Duodenal mucosa (tissue), 2 donors: ENCODE results near the gene PARD3B.

Experiments used
- H3K27ac ChIP-seq: one replicate; pipeline ENCODE4 v1.7.0; 2013; ENCODE audit warnings: low read depth, low read length
- H3K27me3 ChIP-seq, 2 donors: one replicate each; pipeline ENCODE4 v1.7.0; 2013; ENCODE audit warnings: low read length in 2 of 2, control low read depth in 1 of 2; ENCODE audit not compliant: insufficient read depth in 2 of 2, control insufficient read depth in 1 of 2
- H3K36me3 ChIP-seq, 2 donors: one replicate each; pipeline ENCODE4 v1.7.0; 2013; ENCODE audit warnings: low read length in 2 of 2, control low read depth in 1 of 2; ENCODE audit not compliant: insufficient read depth in 2 of 2, control insufficient read depth in 1 of 2
- H3K4me1 ChIP-seq, 2 donors: one replicate each; pipeline ENCODE4 v1.7.0; 2013; ENCODE audit warnings: low read length in 2 of 2, control low read depth in 1 of 2; ENCODE audit not compliant: insufficient read depth in 2 of 2, control insufficient read depth in 1 of 2
- H3K4me3 ChIP-seq, 2 donors: one replicate each; pipeline ENCODE4 v1.7.0; 2013; ENCODE audit warnings: low read length in 2 of 2, low read depth in 1 of 2
- H3K9ac ChIP-seq, 2 donors: one replicate each; pipeline ENCODE4 v1.7.0; 2013; ENCODE audit warnings: low read length in 2 of 2, low read depth in 1 of 2
- H3K9me3 ChIP-seq, 2 donors: one replicate each; pipeline ENCODE4 v1.7.0; 2013; ENCODE audit warnings: low read length in 2 of 2, control low read depth in 1 of 2; ENCODE audit not compliant: control insufficient read depth in 1 of 2

Gene PARD3B

DNA sequence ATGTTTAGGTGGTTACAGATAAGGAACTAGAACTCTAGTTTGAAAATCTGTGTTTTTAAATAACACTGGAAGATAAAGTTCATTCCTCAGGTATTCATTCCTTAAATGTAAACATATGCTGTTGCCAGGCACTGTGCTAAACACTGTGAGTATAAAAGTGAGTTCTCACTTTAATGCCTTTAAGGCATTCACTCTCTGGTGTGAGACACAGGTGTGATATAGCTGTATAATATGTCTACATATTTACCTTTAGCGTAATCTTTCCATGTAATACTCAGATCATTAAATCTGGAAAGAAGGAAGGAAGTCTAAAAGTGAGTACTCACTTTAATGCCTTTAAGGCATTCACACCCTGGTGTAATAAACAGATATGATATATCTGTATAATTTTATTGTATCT is 472.6 kb downstream of the PARD3B start:
- no peaks in the 10 kb centered on the region for H3K4me1 ChIP-seq
- H3K27me3 ChIP-seq, result no peaks in the 10 kb centered on the region
- no peaks in the 10 kb centered on the region for H3K9me3 ChIP-seq
- no peak overlapping the region for H3K27ac ChIP-seq
- no peaks in the 10 kb centered on the region for H3K36me3 ChIP-seq
- H3K9ac ChIP-seq, result no peak overlapping the region
- no peak overlapping the region for H3K4me3 ChIP-seq

DNA sequence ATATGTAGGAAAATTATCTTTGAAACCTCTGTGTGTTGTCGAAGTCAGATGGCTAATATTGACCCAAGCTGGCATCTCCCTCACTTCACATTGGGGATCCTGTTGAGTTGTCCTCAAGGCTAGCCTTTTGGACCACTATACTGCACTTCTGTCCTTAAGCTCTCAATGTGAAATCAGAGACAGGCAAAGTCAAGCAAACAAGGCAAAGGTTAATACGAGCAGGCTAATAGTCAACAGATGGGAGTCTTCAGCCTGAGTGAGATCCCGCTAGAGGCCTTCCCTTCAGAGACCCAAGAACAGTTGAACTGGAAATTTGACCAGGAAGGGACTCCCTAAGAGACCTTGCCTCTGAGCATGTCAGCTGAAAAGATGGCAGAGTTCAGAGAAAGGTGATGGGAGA is 475.4 kb downstream of the PARD3B start:
- Histone ChIP-seq H3K36me3 (no peaks in the 10 kb centered on the region), H3K9me3 (no peaks in the 10 kb centered on the region), H3K4me3 (no peak overlapping the region), H3K4me1 (peaks cover 0 to 5% of the 10 kb centered on the region in 2 donors), H3K9ac (no peak overlapping the region), H3K27me3 (no peaks in the 10 kb centered on the region), H3K27ac (no peak overlapping the region)

DNA sequence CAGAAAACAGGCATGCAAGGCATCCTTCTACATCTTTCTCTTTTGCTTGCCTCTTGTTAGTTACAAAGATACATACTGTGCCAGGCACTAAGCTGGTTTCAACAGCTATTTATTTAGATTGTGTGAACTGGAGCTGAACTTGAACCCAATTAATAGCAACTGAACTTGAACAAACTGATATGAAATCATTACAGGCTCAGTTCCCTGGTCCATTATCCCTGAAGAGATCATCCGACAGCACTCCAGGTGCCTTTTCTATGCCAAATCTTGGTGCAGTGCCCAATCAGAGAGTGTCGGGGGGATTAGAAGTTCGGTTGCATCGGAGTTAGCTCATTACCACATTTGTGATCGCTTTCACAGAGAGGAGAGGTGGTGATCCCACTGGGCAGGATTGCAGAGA is 477.6 kb downstream of the PARD3B start:
- H3K36me3 ChIP-seq, result no peaks in the 10 kb centered on the region
- no peaks in the 10 kb centered on the region for H3K9me3 ChIP-seq
- peaks cover 0 to 5% of the 10 kb centered on the region in 2 donors for H3K4me1 ChIP-seq
- no peak overlapping the region for H3K27ac ChIP-seq
- no peak overlapping the region for H3K4me3 ChIP-seq
- H3K27me3 ChIP-seq, result no peaks in the 10 kb centered on the region
- H3K9ac ChIP-seq, result no peak overlapping the region

DNA sequence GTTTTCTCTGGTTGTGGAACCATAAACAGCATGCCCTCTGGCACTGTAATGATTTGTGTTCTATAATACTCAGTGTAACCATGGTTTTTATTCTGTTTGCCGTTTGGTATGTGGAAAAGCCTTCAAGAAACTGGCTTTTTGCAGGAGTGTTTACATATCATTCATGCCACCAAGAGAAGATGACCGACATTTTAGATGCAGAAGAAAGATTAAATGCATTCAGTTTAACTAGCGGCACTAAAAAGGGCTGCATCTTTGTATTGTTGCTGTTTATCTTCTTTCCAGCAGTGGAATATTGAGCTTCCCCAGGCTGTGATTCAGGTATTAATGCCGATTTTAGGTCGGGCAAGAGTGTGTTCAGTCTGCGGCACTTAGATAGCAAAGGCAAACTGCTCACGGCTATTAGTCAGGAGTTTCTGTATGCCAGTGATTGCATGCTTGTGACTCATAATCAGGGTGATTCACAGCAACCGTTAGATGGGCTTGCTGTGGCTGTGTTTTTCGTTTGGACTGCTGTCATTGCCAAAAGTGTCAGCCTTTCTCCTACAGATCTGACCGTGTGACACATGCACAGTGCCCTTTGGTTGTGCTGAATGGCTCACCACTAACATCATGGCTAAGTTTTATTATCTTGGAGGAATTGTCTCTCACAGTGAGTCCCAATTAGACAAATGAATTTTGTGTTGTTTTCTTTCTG is 479.7 kb downstream of the PARD3B start:
- Histone ChIP-seq H3K9me3 (no peaks in the 10 kb centered on the region), H3K27me3 (no peaks in the 10 kb centered on the region), H3K27ac (no peak overlapping the region), H3K4me1 (peaks cover 0 to 5% of the 10 kb centered on the region in 2 donors), H3K9ac (no peak overlapping the region), H3K4me3 (no peak overlapping the region), H3K36me3 (no peaks in the 10 kb centered on the region)

DNA sequence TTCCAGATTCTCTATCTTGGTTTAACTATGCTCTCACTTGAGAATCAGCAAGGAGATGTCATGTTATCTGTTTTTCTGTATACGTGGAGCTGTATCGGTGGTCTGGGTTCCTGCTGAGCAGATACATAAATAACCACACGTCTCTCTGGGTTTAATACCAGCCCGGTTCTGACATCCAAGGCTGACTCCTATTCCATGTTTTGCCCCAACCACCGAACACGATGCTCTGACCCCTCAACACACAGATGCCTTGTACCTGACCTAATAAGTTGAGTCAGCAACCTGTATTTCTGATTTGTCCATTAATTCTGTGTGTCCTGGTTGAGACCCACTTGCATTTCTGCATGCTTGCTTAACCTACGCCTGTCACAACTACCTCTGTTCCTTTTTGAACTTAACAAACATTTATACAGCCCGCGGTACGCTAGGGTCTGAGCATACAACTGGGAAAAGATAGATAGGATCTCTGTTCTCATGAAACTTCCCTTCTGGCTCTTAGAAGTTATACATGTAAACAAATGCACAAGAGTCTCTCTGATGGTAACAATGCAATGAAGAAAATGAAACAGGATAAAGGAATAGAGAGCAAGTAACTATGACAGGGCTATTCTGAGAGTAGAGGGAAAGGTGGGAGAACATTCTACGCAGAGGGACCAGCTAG is 480.4 kb downstream of the PARD3B start:
- no peak overlapping the region for H3K9ac ChIP-seq
- no peaks in the 10 kb centered on the region for H3K27me3 ChIP-seq
- H3K36me3 ChIP-seq, result no peaks in the 10 kb centered on the region
- H3K4me1 ChIP-seq, result peaks cover 0 to 5% of the 10 kb centered on the region in 2 donors
- no peak overlapping the region for H3K4me3 ChIP-seq
- H3K27ac ChIP-seq, result no peak overlapping the region
- no peaks in the 10 kb centered on the region for H3K9me3 ChIP-seq

DNA sequence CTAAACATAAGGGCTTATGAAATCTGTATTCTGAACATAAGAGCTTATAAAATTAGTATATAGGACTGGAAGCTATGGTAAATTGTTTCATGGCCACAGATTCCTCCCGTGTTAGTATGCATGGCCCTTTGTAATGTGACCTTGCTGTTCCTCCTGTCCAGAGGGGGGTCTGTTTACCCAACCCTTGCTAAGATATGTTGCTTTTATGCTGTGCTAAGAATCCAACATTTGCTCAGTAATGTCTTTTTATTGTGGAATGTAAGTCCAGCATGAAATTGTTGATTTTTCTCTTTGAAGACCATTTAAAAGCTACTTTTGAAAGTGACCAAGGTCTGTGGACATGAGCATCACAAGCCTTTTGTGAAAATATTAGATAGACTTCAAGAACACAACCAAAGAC is 485.4 kb downstream of the PARD3B start:
- Histone ChIP-seq H3K27ac (no peak overlapping the region), H3K4me1 (no peaks in the 10 kb centered on the region), H3K36me3 (no peaks in the 10 kb centered on the region), H3K9ac (no peak overlapping the region), H3K27me3 (no peaks in the 10 kb centered on the region), H3K9me3 (no peaks in the 10 kb centered on the region), H3K4me3 (no peak overlapping the region)

DNA sequence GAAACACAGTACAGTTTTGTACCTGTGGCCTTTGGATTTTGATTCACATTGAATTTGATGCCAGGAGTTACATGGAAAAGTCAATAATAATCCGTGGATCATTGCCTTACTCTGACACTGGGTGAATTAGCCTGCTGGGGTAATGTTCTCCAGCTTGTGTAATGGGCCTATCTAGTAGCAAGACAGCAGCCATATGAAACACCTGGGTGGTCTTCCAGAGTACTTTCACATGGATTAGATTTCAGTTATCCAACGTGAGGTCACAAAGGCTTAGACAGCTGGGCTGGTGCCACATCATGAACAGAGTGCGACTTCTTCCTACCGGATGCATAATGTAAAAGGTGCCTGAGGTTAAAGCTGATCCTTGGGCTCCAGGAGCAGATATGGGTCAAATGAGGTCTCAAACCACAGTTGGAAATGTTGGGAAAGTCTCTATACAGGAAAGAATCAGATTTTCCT is 486.8 kb downstream of the PARD3B start:
- Histone ChIP-seq H3K27me3 (no peaks in the 10 kb centered on the region), H3K36me3 (no peaks in the 10 kb centered on the region), H3K27ac (no peak overlapping the region), H3K4me3 (no peak overlapping the region), H3K4me1 (no peaks in the 10 kb centered on the region), H3K9ac (no peak overlapping the region), H3K9me3 (no peaks in the 10 kb centered on the region)

DNA sequence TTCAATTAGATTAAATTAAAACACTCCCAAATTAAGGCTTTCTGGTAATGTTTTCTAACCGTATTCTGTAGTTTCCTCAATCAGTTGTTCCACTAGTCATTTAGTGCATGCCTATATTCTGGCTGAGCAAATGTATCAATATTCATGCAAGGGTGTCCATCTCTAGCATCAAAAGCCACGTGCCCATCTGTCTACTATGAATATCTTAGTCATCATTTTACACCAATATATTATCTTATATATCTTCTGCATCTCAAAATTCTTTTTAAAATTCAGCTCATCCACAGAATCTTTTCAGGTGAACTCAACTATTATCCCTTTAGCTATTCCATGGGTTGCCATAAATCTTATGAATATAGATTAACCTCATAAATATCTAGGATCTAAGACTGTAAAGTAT is 488.2 kb downstream of the PARD3B start:
- H3K9ac ChIP-seq, result no peak overlapping the region

DNA sequence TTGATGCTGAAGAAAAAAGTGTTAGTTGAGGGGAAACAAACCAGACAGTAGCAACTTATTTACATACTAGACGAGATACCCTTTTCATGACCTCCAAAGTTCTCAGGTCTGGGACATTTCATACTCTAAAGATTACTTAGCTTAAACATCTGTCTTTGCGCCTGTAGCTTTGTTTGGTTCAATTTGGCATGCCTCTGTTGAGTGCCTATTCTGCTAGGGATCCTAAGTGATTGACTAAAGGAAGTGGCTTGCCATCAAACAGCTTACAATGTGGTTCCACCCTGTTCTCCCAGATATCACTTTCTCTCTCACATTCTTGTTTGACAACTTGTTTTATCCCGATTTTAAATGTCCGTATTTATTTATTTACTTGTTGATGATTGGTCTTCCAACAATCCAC is 488.8 kb downstream of the PARD3B start:
- H3K9ac ChIP-seq, result no peak overlapping the region
- no peaks in the 10 kb centered on the region for H3K36me3 ChIP-seq
- no peak overlapping the region for H3K4me3 ChIP-seq
- H3K4me1 ChIP-seq, result no peaks in the 10 kb centered on the region
- H3K27me3 ChIP-seq, result no peaks in the 10 kb centered on the region
- H3K27ac ChIP-seq, result no peak overlapping the region
- no peaks in the 10 kb centered on the region for H3K9me3 ChIP-seq

More for the DNA sequence above, 488.2 kb downstream of the PARD3B start:
- Histone ChIP-seq H3K4me1 (no peaks in the 10 kb centered on the region), H3K36me3 (no peaks in the 10 kb centered on the region), H3K27me3 (no peaks in the 10 kb centered on the region), H3K4me3 (no peak overlapping the region), H3K27ac (no peak overlapping the region), H3K9me3 (no peaks in the 10 kb centered on the region)

DNA sequence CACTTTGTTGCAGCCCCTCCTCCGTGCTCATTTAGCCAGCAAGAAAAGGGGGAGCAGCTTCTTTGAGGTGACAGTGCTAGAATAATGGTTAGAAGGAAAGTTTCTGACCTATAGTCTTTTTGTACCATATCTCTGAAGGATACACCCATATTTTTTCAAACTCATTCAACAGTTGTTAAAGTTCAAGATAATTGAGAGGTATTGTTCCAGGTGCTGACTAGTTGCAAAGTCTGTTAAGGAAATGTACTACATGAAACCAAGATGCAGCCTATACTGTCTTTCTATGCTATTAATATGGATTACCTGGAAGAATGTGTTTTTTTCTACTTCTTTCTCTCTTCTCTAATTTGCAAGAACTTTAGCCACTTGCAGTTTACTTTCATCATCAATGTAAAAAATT is 495.0 kb downstream of the PARD3B start:
- no peaks in the 10 kb centered on the region for H3K9me3 ChIP-seq
- H3K4me3 ChIP-seq, result no peak overlapping the region
- no peak overlapping the region for H3K9ac ChIP-seq
- H3K36me3 ChIP-seq, result no peaks in the 10 kb centered on the region
- no peak overlapping the region for H3K27ac ChIP-seq
- no peaks in the 10 kb centered on the region for H3K27me3 ChIP-seq
- H3K4me1 ChIP-seq, result no peaks in the 10 kb centered on the region
